Panc1 (cell line): ENCODE results near the gene GRIN2B. TPM values are rescaled to one million over a fixed set of nuclear protein-coding genes. Genes with fewer than 3 reads are reported as not detected.

Experiments used
- ATAC-seq: fragments of 200-7000 bp; cut with Tn5 transposase; 2 replicates; pipeline ENCODE4 v1.9.1; 2020; ENCODE audit warnings: mild to moderate bottlenecking, moderate library complexity
- BruUV-seq: library from RNA; stranded (reverse); fragments of 400-500 nt; replicated peaks from 2 replicates; lab custom pipeline; 2021; lab: Mats Ljungman, UMichigan
- CTCF ChIA-PET: fragments of 300-600 bp; sonication (Branson Sonifier 250); formaldehyde crosslinking; loops from one replicate; lab custom pipeline; 2022; ENCODE audit warnings: antibody characterized with exemption; lab: Charles Lee
- POLR2A ChIA-PET: fragments of 300-600 bp; sonication (Branson Sonifier 250); formaldehyde crosslinking; loops from one replicate; lab custom pipeline; 2022; ENCODE audit warnings: antibody characterized with exemption; lab: Charles Lee
- DNase-seq: peaks from one replicate; pipeline ENCODE4 v3.0.0-alpha.2; 2010; ENCODE audit warnings: low read depth, low spot score
- H3K27ac ChIP-seq: 2 replicates; pipeline ENCODE4 v1.5.1; 2011; ENCODE audit warnings: mild to moderate bottlenecking, low read length, inconsistent platforms
- H3K27me3 ChIP-seq: fragments of 200-500 bp; sonication (Bioruptor generic); 2 replicates; pipeline ENCODE4 v1.6.0; 2014; ENCODE audit warnings: low read length, inconsistent platforms; ENCODE audit not compliant: control insufficient read depth, insufficient read depth
- H3K36me3 ChIP-seq: fragments of 200-500 bp; sonication (Bioruptor generic); 2 replicates; pipeline ENCODE4 v1.5.1; 2014; ENCODE audit warnings: inconsistent platforms, mild to moderate bottlenecking, low read length, moderate library complexity; ENCODE audit not compliant: control insufficient read depth, insufficient read depth
- H3K4me1 ChIP-seq: 2 replicates; pipeline ENCODE4 v1.5.1; 2011; ENCODE audit warnings: inconsistent platforms, mild to moderate bottlenecking, low read length, moderate library complexity; ENCODE audit not compliant: control insufficient read depth, insufficient read depth
- H3K4me3 ChIP-seq, 2 experiments: 2 replicates each; pipeline ENCODE4 v1.5.1; 2011 to 2012; ENCODE audit warnings: low read depth in 2 of 2, low read length in 2 of 2, mild to moderate bottlenecking in 2 of 2, inconsistent platforms in 1 of 2, moderate library complexity in 1 of 2
- H3K9me3 ChIP-seq: fragments of 200-500 bp; sonication (Bioruptor generic); 2 replicates; pipeline ENCODE4 v1.5.1; 2014; ENCODE audit warnings: low read depth, mild to moderate bottlenecking, inconsistent platforms, low read length, moderate library complexity; ENCODE audit not compliant: control insufficient read depth, insufficient read depth
- CTCF ChIP-seq: fragments of 450-650 bp; IDR thresholded peaks from 2 replicates; pipeline ENCODE4 v1.5.1; 2017; ENCODE audit warnings: mild to moderate bottlenecking
- POLR2AphosphoS5 ChIP-seq: IDR thresholded peaks from 2 replicates; pipeline ENCODE4 v1.6.1; 2012; ENCODE audit warnings: mild to moderate bottlenecking, low read depth, low read length, moderate library complexity
- REST ChIP-seq, 2 experiments: IDR thresholded peaks; 2 replicates each; pipeline ENCODE4 v1.6.1; 2011 to 2012; ENCODE audit warnings: low read depth in 2 of 2, control low read depth in 1 of 2, low read length in 1 of 2, mild to moderate bottlenecking in 1 of 2, moderate library complexity in 1 of 2; ENCODE audit not compliant: insufficient read depth in 1 of 2
- SIN3A ChIP-seq: IDR thresholded peaks from 2 replicates; pipeline ENCODE4 v1.6.1; 2012; ENCODE audit warnings: low read depth, mild to moderate bottlenecking, low read length, moderate library complexity, borderline replicate concordance; ENCODE audit not compliant: insufficient read depth
- TCF7L2 ChIP-seq: IDR thresholded peaks from 2 replicates; pipeline ENCODE4 v1.6.1; 2011; ENCODE audit warnings: mild to moderate bottlenecking, low read depth, low read length, inconsistent platforms
- in situ Hi-C: cut with HindIII; loops from 2 replicates; pipeline ENCODE4 v1.10.0; 2016; ENCODE audit warnings: low sequenced_read_pairs, low pct_unique_long_range_greater_than_20kb
- intact Hi-C: fragments of 100-400 bp; cut with micrococcal nuclease; formaldehyde crosslinking; loops from one replicate; pipeline ENCODE4 v1.10.0; 2022; ENCODE audit not compliant: unreplicated experiment
- total RNA-seq: library from RNA; stranded (reverse); gene quantifications from one replicate; pipeline ENCODE4 v1.2.1, GENCODE V29; 2021; ENCODE audit not compliant: unreplicated experiment

GRIN2B gene
- total RNA-seq, 1 experiment from 2014 or later: not detected

- Histone ChIP-seq H3K4me1 (no peaks in the 10 kb centered on the region), H3K27me3 (no peaks in the 10 kb centered on the region), H3K36me3 (no peaks in the 10 kb centered on the region), H3K27ac (no peak overlapping the region), H3K4me3 (no peak overlapping the region), H3K9me3 (no peaks in the 10 kb centered on the region)
- in situ Hi-C loops (no loop called here), intact Hi-C loops (loop anchor here (10.0 kb wide), 1 partner anchor 673 kb away; no protein-coding TSS in a partner anchor)
- ChIA-PET POLR2A (no interaction called here), CTCF (no interaction called here)
- TF ChIP-seq TCF7L2 (no peak), CTCF (no peak), POLR2AphosphoS5 (no peak), SIN3A (no peak), REST (IDR thresholded peaks at IDR 0.05; ENCODE audit: insufficient read depth in 1 of 2, low read depth in 2 of 2, low read length in 1 of 2) (no peak)
- ATAC-seq: no peak
- no peak for DNase-seq
- BruUV-seq: no TSS peak
These were observed 34.0 kb downstream of the GRIN2B start for GRCh38 chr12:13947276-13947946.

- in situ Hi-C loops (no loop called here), intact Hi-C loops (loop anchor here (10.0 kb wide), 1 partner anchor 671 kb away; no protein-coding TSS in a partner anchor)
- ATAC-seq (no peak), DNase-seq (no peak)
- CTCF ChIA-PET: no interaction called here
- H3K4me3 ChIP-seq: no peak overlapping the region
- no peaks in the 10 kb centered on the region for H3K36me3 ChIP-seq
- BruUV-seq: no TSS peak
- H3K27ac ChIP-seq: no peak overlapping the region
- H3K4me1 ChIP-seq: no peaks in the 10 kb centered on the region
- H3K9me3 ChIP-seq: no peaks in the 10 kb centered on the region
- POLR2A ChIA-PET: no interaction called here
- no peaks in the 10 kb centered on the region for H3K27me3 ChIP-seq
- no peak for TF ChIP-seq REST (IDR thresholded peaks at IDR 0.05; ENCODE audit: insufficient read depth in 1 of 2, low read depth in 2 of 2, low read length in 1 of 2)
- no peak for TF ChIP-seq TCF7L2
- TF ChIP-seq SIN3A: no peak
- no peak for TF ChIP-seq CTCF
- no peak for TF ChIP-seq POLR2AphosphoS5
These were observed 35.8 kb downstream of the GRIN2B start for GRCh38 chr12:13945641-13946040.
